ENCODE data around the gene CLMP.

Gene CLMP

GRCh38 chr11:123202155-123203151, 7.4 kb upstream of the CLMP start:
- H3K4me3 ChIP-seq (replicated peaks in 1 of 2; ENCODE audit: low read depth in 2 of 2, low read length in 2 of 2), result no peak overlapping the region
- TF ChIP-seq CTCF (IDR thresholded peaks at IDR 0.05; ENCODE audit: low read depth, low read length), result no peak
- DNase-seq (ENCODE audit: low read depth in 2 of 2), result peak in 1 of 2 donors; percentile 84

- DNase-seq (ENCODE audit: low read depth in 2 of 2), result peak in 1 of 2 donors; percentile 24
- H3K4me3 ChIP-seq (replicated peaks in 1 of 2; ENCODE audit: low read depth in 2 of 2, low read length in 2 of 2), result no peak overlapping the region
- no peak for TF ChIP-seq CTCF (IDR thresholded peaks at IDR 0.05; ENCODE audit: low read depth, low read length)
Observed at GRCh38 chr11:123200264-123200663, 5.2 kb upstream of the CLMP start.

- DNase-seq (ENCODE audit: low read depth in 2 of 2), result peak; percentile 85 to 91
- TF ChIP-seq CTCF (IDR thresholded peaks at IDR 0.05; ENCODE audit: low read depth, low read length), result no peak
- H3K4me3 ChIP-seq (replicated peaks in 1 of 2; ENCODE audit: low read depth in 2 of 2, low read length in 2 of 2), result no peak overlapping the region
Observed at GRCh38 chr11:123197711-123198110, 2.7 kb upstream of the CLMP start.

GRCh38 chr11:123196060-123196714, 1.1 kb upstream of the CLMP start:
- peak overlapping the region in 1 of 2 donors; percentile 79 for H3K4me3 ChIP-seq (replicated peaks in 1 of 2; ENCODE audit: low read depth in 2 of 2, low read length in 2 of 2)
- TF ChIP-seq CTCF (IDR thresholded peaks at IDR 0.05; ENCODE audit: low read depth, low read length), result no peak
- DNase-seq (ENCODE audit: low read depth in 2 of 2), result no peak

- DNase-seq (ENCODE audit: low read depth in 2 of 2), result peak in 1 of 2 donors; percentile 44
- no peak for TF ChIP-seq CTCF (IDR thresholded peaks at IDR 0.05; ENCODE audit: low read depth, low read length)
- peak overlapping the region; percentile 56 to 79 for H3K4me3 ChIP-seq (replicated peaks in 1 of 2; ENCODE audit: low read depth in 2 of 2, low read length in 2 of 2)
Observed at GRCh38 chr11:123194337-123195187, 486 bp downstream of the CLMP start.

GRCh38 chr11:123193742-123194141, 1.3 kb downstream of the CLMP start:
- no peak for TF ChIP-seq CTCF (IDR thresholded peaks at IDR 0.05; ENCODE audit: low read depth, low read length)
- H3K4me3 ChIP-seq (replicated peaks in 1 of 2; ENCODE audit: low read depth in 2 of 2, low read length in 2 of 2), result peak overlapping the region; percentile 56 to 79
- DNase-seq (ENCODE audit: low read depth in 2 of 2), result peak in 1 of 2 donors; percentile 39
